NCI-H1105 treated with DMSO at 0.1 percent for 48 hours (cell line): ENCODE data around the gene UTP15.
A peak's percentile ranks its signal among the peaks of the same experiment; 100 is the strongest.

Source experiments
- DNase-seq: peaks from one replicate; lab custom pipeline; 2025; lab: John Stamatoyannopoulos, UW

Gene UTP15

GRCh38 chr5:73564675-73565074, 868 bp upstream of the UTP15 start:
- no peak for DNase-seq

GRCh38 chr5:73565969-73566547, 515 bp downstream of the UTP15 start:
- DNase-seq: peak; percentile 32

- DNase-seq: no peak
Observed at GRCh38 chr5:73582285-73583145, 17.0 kb downstream of the UTP15 start.

GRCh38 chr5:73587923-73588322, 22.4 kb downstream of the UTP15 start:
- DNase-seq: no peak

DNA sequence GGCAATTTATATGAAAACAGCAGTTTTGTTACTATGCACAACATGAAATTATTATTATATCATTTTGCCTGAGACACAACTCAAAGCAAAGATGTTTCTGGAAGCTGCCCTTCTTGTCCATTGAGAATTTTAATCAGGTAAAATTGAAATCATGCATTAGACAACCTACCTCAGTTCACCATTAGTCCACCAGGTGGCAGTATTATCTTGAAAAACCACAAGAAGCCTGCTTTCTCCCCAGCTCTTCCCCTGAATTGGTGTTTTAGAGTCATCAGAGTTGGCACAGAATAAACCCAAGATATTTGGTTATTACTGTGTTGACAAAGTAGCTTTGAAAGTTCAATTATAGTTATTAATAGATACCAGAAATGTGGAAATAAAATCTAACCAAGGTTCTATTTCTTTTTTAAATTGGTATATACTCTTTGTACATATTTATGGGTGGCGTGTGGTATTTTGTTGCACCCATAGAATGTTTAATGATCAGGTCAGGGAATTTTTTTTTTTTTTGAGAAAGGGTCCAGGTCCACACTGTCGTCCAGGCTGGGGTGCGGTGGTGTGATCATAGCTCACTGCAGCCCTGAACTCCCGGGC, 25.7 kb downstream of the UTP15 start:
- DNase-seq: peak; percentile 67

DNA sequence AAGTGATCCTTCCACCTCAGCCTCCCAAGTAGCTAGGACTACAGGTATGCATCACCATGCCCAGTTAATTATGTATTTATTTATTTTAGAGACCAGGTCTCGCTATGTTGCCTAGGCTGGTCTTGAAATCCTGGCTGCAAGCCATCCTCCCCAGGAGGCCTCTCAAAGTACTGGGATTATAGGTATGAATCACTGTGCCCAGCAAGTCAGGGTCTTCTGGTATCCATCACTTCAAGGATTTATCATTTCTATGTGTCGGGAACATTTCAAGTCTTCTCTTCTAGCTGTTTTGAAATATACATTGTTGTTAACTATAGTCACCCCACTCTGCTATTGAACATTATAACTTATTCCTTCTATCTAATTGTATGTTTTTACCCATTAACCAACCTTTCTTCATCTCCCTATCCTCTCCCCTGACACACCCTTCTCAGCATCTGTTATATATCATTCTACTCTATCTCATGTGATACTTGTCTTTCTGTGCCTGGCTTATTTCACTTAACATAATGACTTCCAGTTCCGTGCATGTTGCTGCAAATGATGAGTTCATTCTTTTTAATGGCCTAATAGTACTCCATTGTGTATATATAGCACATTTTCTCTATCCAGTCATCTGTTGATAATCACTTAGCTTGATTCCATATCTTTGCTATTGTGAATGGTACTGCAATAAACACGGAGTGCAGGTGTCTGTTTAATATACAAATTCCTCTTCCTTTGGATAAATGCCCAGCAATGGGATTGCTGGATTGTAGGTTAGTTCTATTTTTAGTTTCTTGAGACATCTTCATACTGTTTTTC, 26.4 kb downstream of the UTP15 start:
- DNase-seq: no peak

DNA sequence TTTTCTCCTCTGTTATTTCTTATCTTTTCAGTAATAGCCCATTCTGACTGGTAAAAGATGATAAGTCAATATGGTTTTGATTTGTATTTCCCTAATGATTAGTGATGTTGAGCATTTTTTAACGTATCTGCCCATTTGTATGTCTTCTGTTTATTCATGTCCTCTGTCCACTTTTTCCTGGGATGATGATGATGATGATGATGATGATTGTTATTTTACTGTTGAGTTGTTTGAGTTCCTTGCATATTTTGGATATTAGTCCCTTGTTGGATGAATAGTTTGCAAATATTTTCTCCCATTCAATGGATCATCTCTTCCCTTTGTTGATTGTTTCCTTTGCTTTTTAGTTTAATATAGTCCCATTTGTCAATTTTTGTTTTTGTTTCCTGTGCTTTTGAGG, 27.0 kb downstream of the UTP15 start:
- DNase-seq: no peak

DNA sequence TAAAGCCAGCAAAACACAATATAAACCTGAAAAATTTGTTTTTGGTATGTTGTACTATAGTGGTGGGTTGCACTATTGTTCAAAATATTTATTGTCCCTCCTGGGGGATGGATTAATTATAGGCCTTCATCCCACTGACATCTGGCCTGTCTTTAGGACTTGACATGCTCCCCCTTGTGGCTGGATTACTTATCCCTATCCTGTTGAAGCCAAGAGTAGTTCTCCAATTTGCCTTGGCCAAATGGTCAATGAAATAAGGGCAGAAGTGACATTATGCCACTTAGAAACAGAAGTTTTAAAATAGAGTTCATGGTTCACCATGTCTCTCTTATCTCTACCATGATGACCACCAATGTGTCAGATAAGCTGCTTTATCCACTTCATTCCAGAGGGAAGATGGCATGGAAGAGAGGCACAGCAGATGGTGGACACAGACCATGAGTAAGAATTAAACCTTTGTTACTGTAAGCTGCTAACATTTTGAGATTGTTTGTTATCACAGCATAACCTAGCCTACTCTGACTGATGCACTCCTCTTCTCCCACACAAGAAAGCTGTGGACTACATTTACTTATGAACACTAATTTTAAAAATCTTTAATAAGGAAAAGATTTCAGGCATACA, 31.3 kb downstream of the UTP15 start:
- DNase-seq: peak; percentile 10

GRCh38 chr5:73599380-73599779, 33.8 kb downstream of the UTP15 start:
- no peak for DNase-seq

- DNase-seq: no peak
Observed at GRCh38 chr5:73603998-73604397, 38.5 kb downstream of the UTP15 start.

DNA sequence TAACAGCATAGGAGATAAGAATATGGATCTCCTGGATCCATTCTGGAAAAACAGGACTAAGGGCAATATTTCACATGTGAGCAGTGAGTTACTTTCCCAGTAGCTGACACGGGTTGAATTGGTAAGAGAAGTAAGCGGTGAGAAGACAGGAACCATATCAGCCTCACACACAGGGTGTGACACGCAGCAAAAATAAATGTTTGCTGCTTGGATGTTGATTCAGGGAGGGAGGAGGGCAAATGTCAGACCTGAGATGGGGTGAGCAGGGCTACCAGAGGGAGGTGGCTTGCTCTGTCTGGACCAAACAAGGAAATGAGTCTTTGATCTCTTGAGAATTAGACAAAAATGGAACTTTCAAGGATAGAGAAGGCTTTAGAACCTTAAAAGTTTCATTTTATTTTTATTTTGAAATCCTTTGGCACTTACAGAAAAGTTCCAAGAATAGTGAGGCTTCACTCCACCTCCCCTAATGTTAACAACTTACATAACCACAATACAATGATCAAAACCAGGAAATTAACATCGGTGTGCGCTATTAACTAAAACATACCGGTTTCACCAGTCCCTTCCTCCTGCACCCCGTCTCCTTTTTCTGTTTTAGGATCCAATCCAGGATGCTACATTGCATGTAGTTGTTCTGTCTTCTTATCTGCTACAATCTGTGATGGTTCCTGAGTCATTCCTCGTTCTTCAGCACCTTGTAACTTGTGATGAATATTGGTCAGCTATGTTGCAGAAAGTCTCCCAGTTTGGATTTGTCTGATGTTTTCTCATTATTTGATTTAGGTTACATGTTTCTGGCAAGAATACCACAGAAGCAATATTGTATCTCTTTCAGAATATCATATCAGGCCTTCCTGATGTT, 39.9 kb downstream of the UTP15 start:
- DNase-seq: no peak

DNA sequence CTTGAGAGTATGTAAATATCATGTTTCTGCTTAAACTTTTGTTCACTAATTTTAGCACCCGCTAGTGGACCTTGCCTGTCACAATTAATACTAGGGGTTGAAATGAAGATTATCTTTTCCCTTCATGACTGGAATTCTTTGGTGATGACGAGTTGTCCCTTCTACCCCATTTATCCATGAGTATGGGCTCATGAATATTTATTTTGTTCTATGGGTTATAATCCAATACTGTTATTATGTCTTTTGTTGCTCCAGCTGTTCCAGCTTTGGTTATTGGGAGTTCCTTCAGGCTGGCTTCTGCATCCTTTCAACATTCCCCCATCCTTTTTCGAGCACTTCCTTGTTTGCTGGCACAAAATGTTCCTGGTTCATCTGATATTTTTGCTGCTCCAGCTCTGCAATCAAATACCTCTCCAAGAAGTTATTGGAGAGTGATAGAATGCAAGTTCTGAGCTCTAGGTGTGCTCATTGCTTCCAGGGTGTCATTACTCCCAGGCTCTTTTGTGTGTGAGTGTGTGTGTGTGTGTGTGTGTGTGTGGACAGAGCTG, 40.7 kb downstream of the UTP15 start:
- DNase-seq: no peak

GRCh38 chr5:73607228-73607627, 41.7 kb downstream of the UTP15 start:
- DNase-seq: no peak

DNA sequence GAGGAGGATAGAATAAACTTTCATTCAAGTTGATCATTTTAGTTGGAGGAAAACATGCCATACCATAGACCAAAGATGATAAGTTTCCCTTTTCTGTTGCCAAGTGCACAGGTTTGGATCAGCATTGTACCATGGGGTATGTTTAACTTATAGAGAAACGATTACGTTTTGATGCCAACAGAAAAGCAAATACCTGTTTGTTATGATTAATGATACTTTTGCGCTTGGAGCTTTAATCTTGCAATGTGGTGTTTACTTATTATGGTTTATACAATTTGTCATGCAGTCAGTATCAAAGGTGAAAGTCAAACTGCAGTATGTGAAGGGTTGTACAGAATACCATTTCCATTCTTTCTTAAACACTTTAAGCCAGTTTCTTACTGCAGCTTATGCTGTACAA, 47.3 kb downstream of the UTP15 start:
- no peak for DNase-seq

DNA sequence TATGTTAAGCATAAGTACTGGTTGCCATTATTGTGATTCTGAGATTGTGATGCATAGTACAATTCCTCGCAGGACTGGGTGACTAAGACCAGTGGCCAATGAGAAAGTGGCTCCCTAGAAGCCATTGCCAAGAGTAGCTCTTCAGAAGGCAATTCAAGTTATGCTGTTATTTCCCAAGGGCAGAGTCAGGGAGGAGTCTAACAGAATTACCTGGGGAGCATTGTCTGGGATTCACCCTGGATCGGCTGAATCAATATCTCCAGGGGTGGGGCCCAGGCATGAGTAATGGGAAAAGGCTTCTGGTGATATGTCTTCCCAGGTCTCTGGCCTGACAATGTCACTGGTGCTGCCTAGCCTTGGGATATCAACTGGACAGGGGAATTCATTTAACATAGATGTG, 49.5 kb downstream of the UTP15 start:
- no peak for DNase-seq

DNA sequence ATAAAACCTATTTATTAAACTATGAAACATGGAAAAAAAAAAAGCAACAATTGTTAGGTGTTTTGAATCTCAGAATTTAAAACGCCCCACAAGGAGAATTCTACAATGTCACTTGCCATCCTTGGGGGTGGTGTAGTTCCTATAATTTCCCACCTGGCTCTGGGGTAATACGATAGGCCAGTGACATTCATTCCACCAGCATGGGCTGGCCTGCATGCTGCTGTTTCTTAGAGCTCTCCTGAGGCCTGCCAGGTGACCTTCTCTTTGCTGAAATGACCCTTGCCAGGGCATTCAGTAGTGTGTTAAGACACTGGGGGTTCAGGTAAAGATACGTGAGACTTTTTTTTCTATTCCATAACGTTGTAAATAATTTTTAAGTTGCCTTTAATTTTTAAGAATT, 50.4 kb downstream of the UTP15 start:
- no peak for DNase-seq

- no peak for DNase-seq
Observed at GRCh38 chr5:73617510-73618279, 52.2 kb downstream of the UTP15 start.

GRCh38 chr5:73619606-73620333, 54.2 kb downstream of the UTP15 start:
- DNase-seq: no peak

- DNase-seq: no peak
Observed at GRCh38 chr5:73620334-73620687, 54.8 kb downstream of the UTP15 start.
